ENCODE results near the gene GPRIN1.

The GPRIN1 gene

GRCh38 chr5:176647843-176648473, 38.0 kb upstream of the GPRIN1 start:
- in situ Hi-C loops (cut with MboI; ENCODE audit: low sequenced_read_pairs, unreplicated experiment), result no loop called here
- peak; percentile 28 for DNase-seq (ENCODE audit: low spot score)
- TF ChIP-seq, protein P1, sequence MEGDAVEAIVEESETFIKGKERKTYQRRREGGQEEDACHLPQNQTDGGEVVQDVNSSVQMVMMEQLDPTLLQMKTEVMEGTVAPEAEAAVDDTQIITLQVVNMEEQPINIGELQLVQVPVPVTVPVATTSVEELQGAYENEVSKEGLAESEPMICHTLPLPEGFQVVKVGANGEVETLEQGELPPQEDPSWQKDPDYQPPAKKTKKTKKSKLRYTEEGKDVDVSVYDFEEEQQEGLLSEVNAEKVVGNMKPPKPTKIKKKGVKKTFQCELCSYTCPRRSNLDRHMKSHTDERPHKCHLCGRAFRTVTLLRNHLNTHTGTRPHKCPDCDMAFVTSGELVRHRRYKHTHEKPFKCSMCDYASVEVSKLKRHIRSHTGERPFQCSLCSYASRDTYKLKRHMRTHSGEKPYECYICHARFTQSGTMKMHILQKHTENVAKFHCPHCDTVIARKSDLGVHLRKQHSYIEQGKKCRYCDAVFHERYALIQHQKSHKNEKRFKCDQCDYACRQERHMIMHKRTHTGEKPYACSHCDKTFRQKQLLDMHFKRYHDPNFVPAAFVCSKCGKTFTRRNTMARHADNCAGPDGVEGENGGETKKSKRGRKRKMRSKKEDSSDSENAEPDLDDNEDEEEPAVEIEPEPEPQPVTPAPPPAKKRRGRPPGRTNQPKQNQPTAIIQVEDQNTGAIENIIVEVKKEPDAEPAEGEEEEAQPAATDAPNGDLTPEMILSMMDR (IDR thresholded peaks at IDR 0.05; ENCODE audit: borderline replicate concordance, control extremely low read depth, extremely low read depth, insufficient read depth, missing control alignments), result no peak

- DNase-seq (ENCODE audit: low spot score), result peak; percentile 100
- TF ChIP-seq, protein P1 (IDR thresholded peaks at IDR 0.05; ENCODE audit: borderline replicate concordance, control extremely low read depth, extremely low read depth, insufficient read depth, missing control alignments), result peak; percentile 45
- in situ Hi-C loops (cut with MboI; ENCODE audit: low sequenced_read_pairs, unreplicated experiment), result no loop called here
Observed at GRCh38 chr5:176647030-176647842, 37.3 kb upstream of the GPRIN1 start, which contains the start of gene TSPAN17. Gene TSPAN17, plus strand, starts transcription at chr5:176647484. Its CDS starts 132 bp downstream, at chr5:176647616.

DNA sequence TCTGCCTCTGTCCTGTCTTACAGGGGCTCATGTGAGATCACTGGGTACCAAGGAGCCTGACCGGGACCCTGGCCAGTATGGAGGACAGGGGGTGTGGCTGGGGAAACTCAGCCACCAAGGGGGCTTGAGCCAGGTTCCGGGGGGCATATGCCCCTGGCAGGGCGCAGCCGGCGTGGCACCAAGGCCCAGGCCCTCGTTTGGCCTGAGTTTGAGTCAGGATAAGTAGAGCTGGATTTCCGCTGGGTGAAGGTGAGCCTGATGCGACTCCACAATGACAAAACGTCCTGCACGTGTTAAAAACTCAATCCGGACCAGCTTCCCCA, 36.7 kb upstream of the GPRIN1 start:
- DNase-seq (ENCODE audit: low spot score), result no peak
- TF ChIP-seq, protein P1 (IDR thresholded peaks at IDR 0.05; ENCODE audit: borderline replicate concordance, control extremely low read depth, extremely low read depth, insufficient read depth, missing control alignments), result no peak
- in situ Hi-C loops (cut with MboI; ENCODE audit: low sequenced_read_pairs, unreplicated experiment), result no loop called here

DNA sequence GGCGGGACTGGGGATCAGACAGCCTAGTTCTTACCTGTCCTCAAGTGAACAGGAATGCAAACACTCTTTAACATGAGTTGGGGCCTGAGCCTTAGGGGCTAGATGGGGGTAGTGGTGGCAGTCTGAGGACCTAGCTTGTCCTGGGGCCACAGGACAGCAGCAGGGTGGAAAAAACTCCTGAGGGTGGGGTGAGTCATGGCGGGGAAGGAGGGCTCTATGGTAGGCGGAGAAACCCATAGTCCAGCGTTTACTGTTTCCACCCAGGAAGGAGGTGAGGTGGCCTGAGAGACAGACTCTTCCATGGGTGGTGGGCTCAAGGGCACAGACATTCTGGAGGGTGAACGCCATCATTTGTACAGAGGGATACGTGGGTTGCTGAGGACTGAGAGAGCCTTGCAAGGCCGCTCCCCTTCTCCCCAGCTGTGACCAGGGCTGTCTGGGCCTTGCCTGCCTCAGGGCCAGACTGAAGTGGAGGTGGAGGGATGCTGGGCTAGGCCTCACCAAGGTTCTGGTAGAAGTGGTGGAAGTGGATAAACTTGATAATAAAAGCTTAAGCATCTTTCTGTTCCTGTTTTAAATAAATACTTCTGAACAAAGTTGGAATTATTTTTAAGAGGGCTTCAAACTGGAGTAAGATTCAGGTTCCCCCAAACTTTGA, 36.2 kb upstream of the GPRIN1 start:
- TF ChIP-seq, protein P1 (IDR thresholded peaks at IDR 0.05; ENCODE audit: borderline replicate concordance, control extremely low read depth, extremely low read depth, insufficient read depth, missing control alignments), result no peak
- in situ Hi-C loops (cut with MboI; ENCODE audit: low sequenced_read_pairs, unreplicated experiment), result no loop called here
- no peak for DNase-seq (ENCODE audit: low spot score)

DNA sequence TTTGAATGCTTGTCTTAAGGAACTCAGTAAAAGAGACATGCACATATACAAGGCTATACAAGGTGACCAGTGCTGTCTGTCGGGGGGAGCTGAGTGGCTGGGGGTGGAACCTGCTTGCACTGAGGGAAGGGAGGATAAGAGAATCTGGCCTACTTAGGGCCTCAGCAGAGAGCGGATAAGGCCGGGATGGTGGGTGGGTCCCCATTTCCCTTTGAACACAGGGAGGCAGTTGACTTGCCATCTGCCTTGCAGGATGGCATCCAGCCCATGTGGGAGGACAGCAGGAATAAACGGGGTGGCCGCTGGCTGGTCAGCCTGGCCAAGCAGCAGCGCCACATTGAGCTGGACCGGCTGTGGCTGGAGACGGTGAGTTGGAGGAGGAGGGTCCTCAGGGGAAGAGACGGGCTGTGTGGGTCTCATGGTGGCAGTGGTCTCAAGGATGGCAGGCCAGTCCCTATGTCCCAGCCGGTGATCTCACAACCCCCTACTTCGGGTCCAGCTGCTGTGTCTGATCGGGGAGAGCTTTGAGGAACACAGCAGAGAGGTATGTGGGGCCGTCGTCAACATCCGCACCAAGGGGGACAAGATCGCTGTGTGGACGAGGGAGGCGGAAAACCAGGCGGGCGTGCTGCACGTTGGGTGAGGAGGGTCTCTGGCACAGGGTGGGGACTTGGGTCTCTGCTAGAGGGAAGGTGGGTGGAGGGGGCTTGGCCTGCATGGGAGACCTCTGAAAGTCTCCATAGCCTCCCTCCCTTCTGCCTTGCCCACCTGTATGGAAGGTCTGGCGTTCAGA, 35.1 kb upstream of the GPRIN1 start:
- TF ChIP-seq, protein P1 (IDR thresholded peaks at IDR 0.05; ENCODE audit: borderline replicate concordance, control extremely low read depth, extremely low read depth, insufficient read depth, missing control alignments), result no peak
- in situ Hi-C loops (cut with MboI; ENCODE audit: low sequenced_read_pairs, unreplicated experiment), result no loop called here
- no peak for DNase-seq (ENCODE audit: low spot score)

- DNase-seq (ENCODE audit: low spot score), result no peak
- in situ Hi-C loops (cut with MboI; ENCODE audit: low sequenced_read_pairs, unreplicated experiment), result no loop called here
- TF ChIP-seq, protein P1 (IDR thresholded peaks at IDR 0.05; ENCODE audit: borderline replicate concordance, control extremely low read depth, extremely low read depth, insufficient read depth, missing control alignments), result no peak
Observed at GRCh38 chr5:176644294-176644693, 34.3 kb upstream of the GPRIN1 start.

Measured in GM13976 (cell line).